HepG2 (cell line): Measurements from ENCODE around the gene KSR1. TPM values are rescaled to one million over a fixed set of nuclear protein-coding genes. Genes with fewer than 3 reads are reported as not detected.

ENCODE experiments used
- ATAC-seq: fragments of 200-7000 bp; cut with Tn5 transposase; 3 replicates; pipeline ENCODE4 v1.9.1; 2020; ENCODE audit warnings: mild to moderate bottlenecking, moderate library complexity
- BruUV-seq: library from RNA; stranded (reverse); fragments of 400-500 nt; replicated peaks from 2 replicates; lab custom pipeline; 2021; lab: Mats Ljungman, UMichigan
- CTCF ChIA-PET: fragments of 300-600 bp; formaldehyde crosslinking; extraction: SDS; loops from one replicate; lab custom pipeline; 2021; ENCODE audit warnings: low total read pairs, inconsistent platforms, low intra/inter-chr PET ratio; lab: Yijun Ruan, JAX
- POLR2A ChIA-PET: fragments of 350-600 bp; sonication (Branson Sonifier 250); formaldehyde crosslinking; loops from one replicate; lab custom pipeline; 2020; ENCODE audit warnings: antibody characterized with exemption, inconsistent platforms; lab: Yijun Ruan, JAX
- DNase-seq: peaks from one replicate; pipeline ENCODE4 v3.0.0-alpha.2; 2015; ENCODE audit warnings: low spot score
- FAIRE-seq: peaks from 3 replicates; lab custom pipeline; 2011; peaks lifted over from hg19 to GRCh38; lab: Jason Lieb, UNC
- H2AFZ ChIP-seq: one replicate; pipeline ENCODE4 v1.6.1; 2011; ENCODE audit warnings: low read length, inconsistent platforms
- H3K27ac ChIP-seq: fragments of 300-600 bp; 3 replicates; pipeline ENCODE4 v1.8.0; 2011; ENCODE audit warnings: mixed run types, mild to moderate bottlenecking, mixed read lengths, low read length, inconsistent platforms; ENCODE audit not compliant: insufficient read depth; ENCODE audit errors: extremely low read length
- H3K27me3 ChIP-seq, 2 experiments: fragments of 200-600 bp in 1 of 2; 2 replicates in 1 of 2; 3 replicates in 1 of 2; pipeline versions ENCODE4 v1.6.0 to v1.8.0; 2011; ENCODE audit warnings: low read length in 2 of 2, mild to moderate bottlenecking in 2 of 2, moderate library complexity in 2 of 2, inconsistent platforms in 1 of 2; ENCODE audit not compliant: insufficient read depth in 2 of 2, control insufficient read depth in 1 of 2
- H3K36me3 ChIP-seq, 2 experiments: fragments of 200-600 bp in 1 of 2; replicated peaks in 1 of 2; 2 replicates in 1 of 2; 3 replicates in 1 of 2; pipeline versions ENCODE4 v1.5.1 to v1.8.0; 2011; ENCODE audit warnings: low read length in 2 of 2, inconsistent platforms in 1 of 2; ENCODE audit not compliant: insufficient read depth in 2 of 2, control insufficient read depth in 1 of 2
- H3K4me1 ChIP-seq: 2 replicates; pipeline ENCODE4 v1.5.1; 2012; ENCODE audit warnings: low read length, inconsistent platforms; ENCODE audit not compliant: insufficient read depth
- H3K4me2 ChIP-seq: 2 replicates; pipeline ENCODE4 v1.6.0; 2011; ENCODE audit warnings: low read depth, low read length, inconsistent platforms
- H3K4me3 ChIP-seq, 3 experiments: fragments of 200-600 bp in 1 of 3; sonication (generic), shearing (Covaris generic) in 1 of 3; replicated peaks in 1 of 3; 2 replicates each; pipeline ENCODE4 v1.5.1; 2011 to 2016; ENCODE audit warnings: low read length in 3 of 3, inconsistent platforms in 2 of 3, low read depth in 2 of 3, mild to moderate bottlenecking in 2 of 3, control low read depth in 1 of 3, mixed read lengths in 1 of 3; ENCODE audit not compliant: insufficient read depth in 1 of 3
- H3K79me2 ChIP-seq: one replicate; pipeline ENCODE4 v1.6.1; 2011; ENCODE audit warnings: low read length, inconsistent platforms; ENCODE audit not compliant: insufficient read depth
- H3K9ac ChIP-seq: 2 replicates; pipeline ENCODE4 v1.6.0; 2011; ENCODE audit warnings: mild to moderate bottlenecking, low read depth, low read length, inconsistent platforms; ENCODE audit not compliant: insufficient read depth
- H3K9me3 ChIP-seq: 2 replicates; pipeline ENCODE4 v1.5.1; 2012; ENCODE audit warnings: mild to moderate bottlenecking, low read length
- H4K20me1 ChIP-seq: 2 replicates; pipeline ENCODE4 v1.6.0; 2011; ENCODE audit warnings: inconsistent platforms, mild to moderate bottlenecking, low read length, moderate library complexity; ENCODE audit not compliant: insufficient read depth
- DR1 ChIP-seq: sonication (generic); formaldehyde crosslinking; IDR thresholded peaks from 2 replicates; pipeline ENCODE4 v1.8.0; 2021; ENCODE audit warnings: mild to moderate bottlenecking, missing genetic modification reagents, inconsistent platforms
- KLF11 ChIP-seq: IDR thresholded peaks from 2 replicates; pipeline ENCODE4 v1.6.1; 2016; ENCODE audit warnings: missing compliant biosample characterization
- PAF1 ChIP-seq: IDR thresholded peaks from 2 replicates; pipeline ENCODE4 v1.6.1; 2016; ENCODE audit warnings: missing genetic modification reagents, missing compliant biosample characterization
- RCOR2 ChIP-seq: IDR thresholded peaks from 2 replicates; pipeline ENCODE4 v1.6.1; 2016; ENCODE audit warnings: missing biosample characterization, missing genetic modification reagents
- ZBTB3 ChIP-seq: sonication (generic); formaldehyde crosslinking; IDR thresholded peaks from 2 replicates; pipeline ENCODE4 v1.4.0; 2020; ENCODE audit warnings: low read depth, mild to moderate bottlenecking, moderate library complexity, missing genetic modification reagents, borderline replicate concordance
- ZHX2 ChIP-seq, 2 experiments: sonication (generic) in 1 of 2; formaldehyde crosslinking in 1 of 2; IDR thresholded peaks; 2 replicates each; pipeline versions ENCODE4 v1.6.1 to v1.9.0; 2014 to 2022; ENCODE audit warnings: antibody characterized with exemption in 1 of 2, borderline replicate concordance in 1 of 2, inconsistent platforms in 1 of 2, low read depth in 1 of 2, missing genetic modification reagents in 1 of 2
- ZNF432 ChIP-seq: sonication (generic); formaldehyde crosslinking; IDR thresholded peaks from 2 replicates; pipeline ENCODE4 v1.5.0; 2020; ENCODE audit warnings: missing genetic modification reagents, mild to moderate bottlenecking, borderline replicate concordance
- ZNF605 ChIP-seq: sonication (generic); formaldehyde crosslinking; IDR thresholded peaks from 2 replicates; pipeline ENCODE4 v1.8.0; 2022; ENCODE audit warnings: mild to moderate bottlenecking, missing genetic modification reagents
- ZNF687 ChIP-seq: sonication (generic); formaldehyde crosslinking; IDR thresholded peaks from 2 replicates; pipeline ENCODE4 v1.5.1; 2020; ENCODE audit warnings: mild to moderate bottlenecking, missing genetic modification reagents, moderate library complexity
- ZSCAN22 ChIP-seq: sonication (generic); formaldehyde crosslinking; IDR thresholded peaks from 2 replicates; pipeline ENCODE4 v1.4.0; 2020; ENCODE audit warnings: mild to moderate bottlenecking, missing genetic modification reagents
- ZSCAN9 ChIP-seq: IDR thresholded peaks from 2 replicates; pipeline ENCODE4 v1.6.1; 2016; ENCODE audit warnings: borderline replicate concordance
- WGBS: methylation state at CpG from one replicate; pipeline ENCODE4 v1.1.6; 2017; ENCODE audit warnings: low lambda C conversion rate; 5-methylcytosine and 5-hydroxymethylcytosine counted together
- in situ Hi-C: cut with HindIII; loops from 2 replicates; pipeline ENCODE4 v1.10.0; 2017; ENCODE audit warnings: low pct_unique_long_range_greater_than_20kb; ENCODE audit not compliant: extremely low pct_ligation_motif_present
- intact Hi-C: fragments of 100-400 bp; cut with micrococcal nuclease; formaldehyde crosslinking; loops from one replicate; pipeline ENCODE4 v1.10.0; 2022; ENCODE audit not compliant: unreplicated experiment
- polyA plus RNA-seq, 8 experiments: library from polyadenylated mRNA; depleted of rRNA in 3 of 8; stranded (reverse) in 7 of 8; unstranded in 1 of 8; fragments of >200 nt; fragmentation: Illumina TruSeq in 4 of 8; extraction: Trizol in 4 of 8; gene quantifications; 2 replicates each; pipeline versions ENCODE4 v1.2.1 to v1.2.3, GENCODE V29; 2011 to 2016; ENCODE audit warnings: low read depth in 4 of 8, missing spikeins in 1 of 8, mixed read lengths in 1 of 8; ENCODE audit not compliant: insufficient read depth in 1 of 8
- total RNA-seq, 5 experiments: library from RNA; depleted of rRNA; stranded (reverse); fragments of >200 nt; fragmentation: Illumina TruSeq; extraction: Trizol; gene quantifications; 2 replicates each; pipeline ENCODE4 v1.2.3, GENCODE V29; 2016; ENCODE audit warnings: low read depth in 1 of 5

Gene KSR1
- total and polyA plus RNA-seq, 2 of the 13 experiments (the other 11 are each of a cell fraction or from before 2014, with no cell fraction given), result 10.1 to 16.6 TPM

- Histone ChIP-seq H3K27me3 (no peaks in the 10 kb centered on the region), H3K4me1 (peaks cover 94% of the 10 kb centered on the region), H3K79me2 (peaks cover 41% of the 10 kb centered on the region), H3K36me3 (no peaks in the 10 kb centered on the region), H3K9me3 (no peaks in the 10 kb centered on the region), H2AFZ (no peak overlapping the region), H3K9ac (no peak overlapping the region), H3K27ac (no peak overlapping the region), H3K4me2 (peak overlapping the region; percentile 72), H4K20me1 (no peaks in the 10 kb centered on the region), H3K4me3 (peak overlapping the region in 1 of 3 experiments; percentile 35; a peak in 1 of 6 replicates)
- no TSS peak for BruUV-seq
- POLR2A ChIA-PET, result interaction anchor here (1.0 to 2.7 kb wide), 6 partner anchors 9 to 36 kb away, joined by 3 to 27 read pairs (median 12); no protein-coding TSS in a partner anchor
- DNase-seq, result peak; percentile 34
- intact Hi-C loops, result no loop called here
- in situ Hi-C loops, result loop anchor here (10.0 kb wide), 1 partner anchor 64 kb away; no protein-coding TSS in a partner anchor
- WGBS, result 34% methylated on average over 9 of the region's 12 CpGs
- peak; percentile 55 for ATAC-seq
- FAIRE-seq, result peak; percentile 4
- CTCF ChIA-PET, result no interaction called here
- TF ChIP-seq ZNF605 (CRISPR knock-in tag), result no peak
- no peak for TF ChIP-seq ZBTB3 (CRISPR knock-in tag)
- no peak for TF ChIP-seq RCOR2
- no peak for TF ChIP-seq ZHX2 (IDR thresholded peaks at IDR 0.05; ENCODE audit: low read depth)
- TF ChIP-seq ZHX2 (CRISPR knock-in tag; IDR thresholded peaks at IDR 0.05; ENCODE audit: borderline replicate concordance), result no peak
- TF ChIP-seq PAF1, result no peak
- TF ChIP-seq ZNF432 (CRISPR knock-in tag), result no peak
- no peak for TF ChIP-seq ZSCAN22
- no peak for TF ChIP-seq KLF11
- TF ChIP-seq ZNF687 (CRISPR knock-in tag), result peak; percentile 30; the same call in 1 of the 2 replicates
- no peak for TF ChIP-seq DR1 (CRISPR knock-in tag)
- TF ChIP-seq ZSCAN9 (CRISPR knock-in tag), result no peak
These were observed 74.6 kb downstream of the KSR1 start for GRCh38 chr17:27530764-27531391.
